ENCODE measurements around the gene EYS. TPM values are rescaled to one million over a fixed set of nuclear protein-coding genes. Genes with fewer than 3 reads are reported as not detected.

The EYS gene
- total and polyA plus RNA-seq, 2 of the 8 experiments (the other 6 are each of a cell fraction or from before 2014, with no cell fraction given), result 0.05 to 0.13 TPM

DNA sequence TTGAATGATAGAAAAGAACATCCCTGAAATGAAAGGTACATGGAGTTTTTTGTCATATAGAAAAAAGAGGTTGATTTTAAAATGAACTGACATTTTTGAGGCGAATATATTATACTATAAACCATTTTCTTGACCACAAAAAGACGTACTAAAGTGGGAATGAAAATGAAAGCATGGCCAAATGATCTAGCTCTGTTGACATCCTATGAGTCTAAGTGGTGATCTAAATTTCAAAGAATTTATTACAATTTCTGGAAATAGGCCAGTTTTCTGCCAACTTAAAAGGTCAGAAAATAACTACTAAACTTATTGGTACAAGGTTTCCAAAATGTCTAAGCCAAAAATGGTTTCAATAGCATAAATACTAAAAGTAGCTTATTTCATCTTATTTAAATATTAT lies 536.8 kb downstream of the EYS start:
- Histone ChIP-seq H3K18ac (ENCODE audit: extremely low read depth, low read length) (no peak overlapping the region), H3K27ac (ENCODE audit: low read depth, low read length) (no peak overlapping the region), H3K4me3 (ENCODE audit: extremely low read depth in 1 of 4, insufficient read depth in 2 of 4, low read depth in 3 of 4, low read length in 4 of 4) (no peak overlapping the region), H3K56ac (replicated peaks; ENCODE audit: insufficient read length, low read depth, low read length) (no peak overlapping the region), H3K23me2 (ENCODE audit: low read depth, low read length) (no peaks in the 10 kb centered on the region), H3K23ac (ENCODE audit: insufficient read length) (no peak overlapping the region), H2BK120ac (replicated peaks; ENCODE audit: low read depth, low read length) (no peak overlapping the region), H2BK20ac (ENCODE audit: low read length) (no peak overlapping the region), H3K27me3 (replicated peaks in 1 of 4; ENCODE audit: control insufficient read depth in 3 of 4, extremely low read depth in 1 of 4, insufficient read depth in 3 of 4, low read length in 3 of 4) (no peaks in the 10 kb centered on the region), H2AFZ (ENCODE audit: low read length) (no peak overlapping the region), H4K5ac (ENCODE audit: insufficient read length, low read depth, low read length) (no peak overlapping the region), H3K79me1 (ENCODE audit: low read depth, low read length) (no peaks in the 10 kb centered on the region), H3K4me2 (ENCODE audit: insufficient read depth in 1 of 2, low read depth in 2 of 2, low read length in 2 of 2) (no peak overlapping the region), H3K4me1 (replicated peaks in 1 of 4; ENCODE audit: control insufficient read depth in 3 of 4, insufficient read depth in 4 of 4, low read length in 3 of 4) (no peaks in the 10 kb centered on the region), H2BK15ac (ENCODE audit: low read length) (no peak overlapping the region), H4K20me1 (replicated peaks in 1 of 2; ENCODE audit: control insufficient read depth in 1 of 2, insufficient read depth in 2 of 2, low read length in 2 of 2) (no peaks in the 10 kb centered on the region), H3K36me3 (ENCODE audit: control insufficient read depth in 2 of 4, insufficient read depth in 4 of 4, low read length in 3 of 4) (no peaks in the 10 kb centered on the region), H4K8ac (ENCODE audit: extremely low read depth, insufficient read depth, low read length) (no peak overlapping the region), H3K79me2 (ENCODE audit: control insufficient read depth in 1 of 2, insufficient read depth in 2 of 2, low read length in 2 of 2) (no peaks in the 10 kb centered on the region), H3K14ac (ENCODE audit: insufficient read length) (no peak overlapping the region), H4K91ac (replicated peaks; ENCODE audit: insufficient read length, low read length) (no peak overlapping the region), H3K4ac (replicated peaks; ENCODE audit: insufficient read length, low read depth, low read length) (no peak overlapping the region), H3K9me3 (ENCODE audit: insufficient read depth in 2 of 2, low read depth in 1 of 2, low read length in 1 of 2) (no peaks in the 10 kb centered on the region), H3K9ac (replicated peaks in 1 of 4; ENCODE audit: extremely low read depth in 1 of 4, low read depth in 3 of 4, low read length in 3 of 4) (no peak overlapping the region), H2BK12ac (ENCODE audit: low read depth, low read length) (no peak overlapping the region), H2BK5ac (ENCODE audit: low read depth, low read length) (no peak overlapping the region), H2AK5ac (ENCODE audit: low read depth, low read length) (no peak overlapping the region)
- TF ChIP-seq JUN (IDR thresholded peaks at IDR 0.05; ENCODE audit: low read depth, low read length) (no peak), EZH2 (IDR thresholded peaks at IDR 0.05; ENCODE audit: low read depth, low read length, severe bottlenecking) (no peak)
- DNase-seq (ENCODE audit: low read depth in 1 of 2, low spot score in 2 of 2) (no peak), FAIRE-seq (no peak)
- ChIA-PET CTCF (ENCODE audit: partially characterized antibody) (no interaction called here), POLR2A (ENCODE audit: partially characterized antibody) (no interaction called here)
- WGBS, 2 experiments (ENCODE audit: extremely low coverage in 1 of 2, insufficient coverage in 1 of 2, insufficient read length in 1 of 2, insufficient replicate concordance in 2 of 2, low coverage in 1 of 2, low lambda C conversion rate in 2 of 2, missing lambda C conversion rate in 1 of 2), result 82% methylated on average over 2 of the region's 2 CpGs; no CpG with 5 or more reads in 1 of the 2 experiments

Measured in H1 (cell line).